GM10248 (cell line): ENCODE data around the gene BICRA.
"Not testable (repeated sequence)": the region's sequence is repeated elsewhere in the genome, so short reads cannot be mapped to it uniquely, and the experiment has no call there.

Experiments
- CTCF ChIA-PET: fragments of 300-600 bp; sonication (Branson Sonifier 250); formaldehyde crosslinking; extraction: SDS; loops from one replicate; lab custom pipeline; 2021; ENCODE audit warnings: antibody characterized with exemption; lab: Yijun Ruan, JAX
- POLR2A ChIA-PET: fragments of 350-650 bp; sonication (Branson Sonifier 250); formaldehyde crosslinking; extraction: SDS; loops from one replicate; lab custom pipeline; 2020; ENCODE audit warnings: antibody characterized with exemption; lab: Yijun Ruan, JAX
- DNase-seq: peaks from one replicate; pipeline ENCODE4 v3.0.0; 2012; ENCODE audit errors: extremely low spot score
- TF ChIP-seq, protein P1 (sequence below): IDR thresholded peaks from 2 replicates; pipeline ENCODE4 v1.5.1; 2012; ENCODE audit warnings: mild to moderate bottlenecking, low read depth; ENCODE audit errors: extremely low read depth, missing control alignments, control extremely low read depth

The BICRA gene

DNA sequence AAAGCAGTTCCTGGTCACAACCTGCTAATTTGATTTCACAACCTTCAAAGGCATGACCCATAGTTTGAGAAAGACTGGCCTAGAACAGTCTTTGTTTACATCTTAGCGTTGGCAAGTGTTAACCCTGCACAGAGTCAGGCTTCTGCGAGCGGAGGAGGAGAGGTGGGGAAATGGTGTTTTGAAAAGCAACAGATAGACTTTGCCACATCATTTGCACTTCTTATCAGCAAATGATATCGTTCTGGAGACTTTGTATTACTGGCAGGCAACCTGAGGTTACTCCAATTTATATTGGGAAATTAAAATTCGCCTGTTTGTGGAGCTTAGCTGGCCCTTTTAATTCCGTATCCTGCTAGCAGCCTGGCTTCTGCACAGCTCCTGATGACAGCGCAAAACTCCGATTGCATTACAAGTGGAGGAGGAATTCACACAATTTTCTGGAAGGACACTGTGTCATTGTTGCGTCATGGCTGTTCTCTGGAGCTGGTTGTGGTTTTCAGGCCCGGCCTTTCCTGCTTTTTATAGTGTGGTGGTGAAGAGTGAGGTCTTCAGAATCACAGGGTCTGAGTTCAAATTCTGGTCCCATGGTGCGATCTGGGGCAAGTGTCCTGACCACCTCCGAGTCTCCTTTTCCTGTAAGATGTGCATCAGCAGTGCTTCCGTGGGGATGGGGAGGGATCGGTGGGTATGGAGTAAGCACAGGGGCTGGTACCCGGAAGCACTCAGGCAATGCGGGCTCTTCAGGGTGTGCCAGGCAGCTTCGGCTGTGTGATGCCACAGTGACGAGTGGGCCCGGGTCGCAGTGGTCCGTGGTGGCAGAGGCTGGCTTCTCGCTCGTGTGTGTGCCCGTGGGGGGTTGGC is 55.2 kb downstream of the BICRA start:
- CTCF ChIA-PET, result no interaction called here
- TF ChIP-seq, protein P1, sequence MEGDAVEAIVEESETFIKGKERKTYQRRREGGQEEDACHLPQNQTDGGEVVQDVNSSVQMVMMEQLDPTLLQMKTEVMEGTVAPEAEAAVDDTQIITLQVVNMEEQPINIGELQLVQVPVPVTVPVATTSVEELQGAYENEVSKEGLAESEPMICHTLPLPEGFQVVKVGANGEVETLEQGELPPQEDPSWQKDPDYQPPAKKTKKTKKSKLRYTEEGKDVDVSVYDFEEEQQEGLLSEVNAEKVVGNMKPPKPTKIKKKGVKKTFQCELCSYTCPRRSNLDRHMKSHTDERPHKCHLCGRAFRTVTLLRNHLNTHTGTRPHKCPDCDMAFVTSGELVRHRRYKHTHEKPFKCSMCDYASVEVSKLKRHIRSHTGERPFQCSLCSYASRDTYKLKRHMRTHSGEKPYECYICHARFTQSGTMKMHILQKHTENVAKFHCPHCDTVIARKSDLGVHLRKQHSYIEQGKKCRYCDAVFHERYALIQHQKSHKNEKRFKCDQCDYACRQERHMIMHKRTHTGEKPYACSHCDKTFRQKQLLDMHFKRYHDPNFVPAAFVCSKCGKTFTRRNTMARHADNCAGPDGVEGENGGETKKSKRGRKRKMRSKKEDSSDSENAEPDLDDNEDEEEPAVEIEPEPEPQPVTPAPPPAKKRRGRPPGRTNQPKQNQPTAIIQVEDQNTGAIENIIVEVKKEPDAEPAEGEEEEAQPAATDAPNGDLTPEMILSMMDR, result no peak
- POLR2A ChIA-PET, result no interaction called here
- no peak for DNase-seq

DNA sequence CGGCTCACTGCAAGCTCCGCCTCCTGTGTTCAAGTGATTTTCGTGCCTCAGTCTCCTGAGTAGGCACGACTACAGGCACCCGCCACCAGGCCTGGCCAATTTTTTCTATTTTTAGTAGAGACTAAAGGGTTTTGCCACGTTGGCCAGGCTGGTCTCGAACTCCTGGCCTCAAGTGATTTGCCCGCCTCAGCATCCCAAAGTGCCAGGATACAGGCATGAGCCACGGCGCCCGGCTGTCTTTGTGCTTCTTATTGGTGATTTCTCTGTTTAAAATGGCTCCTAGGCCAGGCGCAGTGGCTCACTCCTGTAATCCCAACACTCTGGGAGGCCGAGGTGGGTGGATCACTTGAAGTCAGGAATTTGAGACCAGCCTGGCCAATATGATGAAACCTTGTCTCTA is 59.6 kb downstream of the BICRA start:
- POLR2A ChIA-PET, CTCF ChIA-PET, DNase-seq: not testable (repeated sequence)

DNA sequence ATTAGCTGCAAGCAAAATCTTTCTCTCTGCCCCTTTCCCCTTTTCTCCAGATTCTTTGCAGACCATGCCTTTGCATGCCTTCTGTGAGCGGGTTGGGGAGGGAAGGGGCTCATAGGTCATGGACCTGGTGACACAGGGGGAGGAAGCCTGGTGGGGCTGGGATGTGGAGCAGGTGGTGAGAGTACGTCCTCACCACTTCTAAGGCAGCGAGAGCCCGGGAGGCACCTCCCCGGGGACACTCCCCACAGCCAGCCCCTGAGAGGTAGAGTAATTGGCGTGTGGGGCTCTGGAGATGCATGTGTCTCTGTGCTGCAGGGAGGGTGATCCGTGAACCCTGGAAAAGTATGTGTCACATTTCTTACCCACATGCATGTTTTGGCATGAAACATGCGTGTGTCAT is 61.8 kb downstream of the BICRA start:
- TF ChIP-seq, protein P1, result no peak
- CTCF ChIA-PET, result no interaction called here
- POLR2A ChIA-PET, result no interaction called here
- no peak for DNase-seq

DNA sequence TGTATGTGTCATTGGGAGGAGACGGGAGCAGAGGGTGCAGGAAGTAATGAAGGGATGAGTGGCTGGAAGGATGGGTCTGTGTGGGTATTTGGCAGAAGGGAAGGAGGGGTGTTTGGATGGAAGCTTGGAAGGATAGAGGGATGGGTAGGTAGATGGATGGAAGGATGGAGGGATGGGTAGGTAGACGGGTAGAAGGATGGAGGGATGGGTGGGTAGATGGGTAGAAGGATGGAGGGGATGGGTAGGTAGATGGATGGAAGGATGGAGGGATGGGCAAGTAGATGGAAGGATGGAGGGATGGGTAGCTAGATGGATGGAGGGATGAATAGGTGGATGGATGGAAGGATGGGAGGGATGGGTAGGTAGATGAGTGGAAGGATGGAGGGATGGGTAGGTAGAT is 62.6 kb downstream of the BICRA start:
- POLR2A ChIA-PET, result no interaction called here
- CTCF ChIA-PET, result no interaction called here
- no peak for DNase-seq
- TF ChIP-seq, protein P1, result no peak

DNA sequence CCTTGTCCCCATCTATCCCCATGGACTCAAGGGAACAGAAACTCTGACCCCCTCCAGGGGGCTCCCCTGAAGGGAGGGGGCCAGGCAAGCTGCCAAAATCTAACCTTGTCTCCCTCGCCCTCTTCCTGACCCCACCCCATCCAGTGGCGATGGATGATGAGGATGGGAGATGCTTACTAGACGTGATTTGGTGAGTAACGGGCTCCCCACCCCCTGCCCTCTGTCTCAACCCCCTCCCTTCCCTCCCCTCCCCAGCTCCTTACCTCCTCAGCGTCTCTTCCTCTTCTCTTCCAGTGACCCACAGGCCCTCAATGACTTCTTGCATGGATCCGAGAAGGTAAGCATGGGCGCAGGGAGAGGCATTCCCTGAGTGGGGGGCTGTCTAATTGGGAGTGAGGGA is 64.5 kb downstream of the BICRA start:
- DNase-seq, result no peak
- ChIA-PET CTCF (interaction anchor here (1.7 kb wide), 1 partner anchor 11 kb away, joined by 3 read pairs; no protein-coding TSS in a partner anchor), POLR2A (no interaction called here)
- TF ChIP-seq, protein P1, result no peak

DNA sequence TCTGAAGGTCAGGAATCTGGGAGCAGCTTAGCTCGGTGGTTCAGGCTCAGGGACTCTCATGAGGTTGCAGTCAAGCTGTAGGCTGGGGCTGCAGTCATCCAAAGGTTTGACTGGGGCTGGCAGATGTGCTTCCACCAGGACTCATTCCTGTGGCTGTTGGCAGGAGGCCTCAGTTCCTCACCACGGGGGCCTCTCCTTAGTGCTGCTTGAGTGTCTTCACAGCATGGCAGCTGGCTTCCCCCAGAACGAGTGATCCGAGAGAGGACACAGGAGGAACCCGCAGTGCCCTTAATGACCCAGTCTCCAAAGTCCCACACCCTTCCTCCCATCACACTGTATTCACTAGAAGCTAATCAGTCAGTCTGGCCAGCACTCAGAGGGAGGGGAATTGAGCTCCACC is 65.6 kb downstream of the BICRA start:
- ChIA-PET CTCF (interaction anchor here (0.8 to 0.9 kb wide), 2 partner anchors 25 to 33 kb away, joined by 3 to 4 read pairs; no protein-coding TSS in a partner anchor), POLR2A (no interaction called here)
- TF ChIP-seq, protein P1, result no peak
- DNase-seq, result no peak

DNA sequence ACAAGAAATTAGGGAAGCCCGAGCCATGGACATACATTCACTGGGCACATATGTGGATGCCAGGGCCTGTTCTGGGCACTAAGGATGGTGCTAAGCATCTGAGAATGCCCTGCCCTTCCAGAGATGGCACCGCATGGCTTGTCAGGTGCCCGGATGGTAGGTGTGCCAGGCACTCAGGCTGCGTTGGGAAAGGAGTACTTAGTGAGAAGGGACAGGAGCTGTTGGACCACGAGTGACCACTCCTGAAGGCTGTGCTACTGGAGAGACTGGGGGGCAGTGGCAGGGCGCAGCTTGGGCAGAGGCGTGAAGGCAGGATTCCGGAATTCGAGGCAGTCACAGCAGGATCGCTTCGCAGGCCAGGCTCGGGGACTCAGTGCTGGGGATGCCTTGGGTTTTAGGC is 66.3 kb downstream of the BICRA start:
- TF ChIP-seq, protein P1, result no peak
- CTCF ChIA-PET, result interaction anchor here (0.7 kb wide), 1 partner anchor 189 kb away, joined by 4 read pairs; no protein-coding TSS in a partner anchor
- POLR2A ChIA-PET, result no interaction called here
- DNase-seq, result no peak
